MG63 (cell line): ENCODE data around the gene APCDD1L. TPM values are rescaled to one million over a fixed set of nuclear protein-coding genes. Genes with fewer than 3 reads are reported as not detected.

Experiments used
- DNase-seq: peaks from one replicate; pipeline ENCODE4 v3.0.0-alpha.2; 2020
- H3K27me3 ChIP-seq: fragments of 250-450 bp; sonication (Bioruptor Pico); 2 replicates; pipeline ENCODE4 v1.5.1; 2020; ENCODE audit warnings: mild to moderate bottlenecking, moderate library complexity
- H3K36me3 ChIP-seq: fragments of 250-450 bp; sonication (Bioruptor Pico); 2 replicates; pipeline ENCODE4 v1.5.1; 2020; ENCODE audit warnings: mild to moderate bottlenecking, moderate library complexity
- H3K4me3 ChIP-seq: fragments of 250-450 bp; sonication (Bioruptor Pico); 2 replicates; pipeline ENCODE4 v1.5.1; 2020; ENCODE audit warnings: mild to moderate bottlenecking, moderate library complexity
- H3K9me3 ChIP-seq: fragments of 250-450 bp; sonication (Bioruptor Pico); 2 replicates; pipeline ENCODE4 v1.5.1; 2020; ENCODE audit warnings: mild to moderate bottlenecking, moderate library complexity
- total RNA-seq: library from RNA; depleted of rRNA; stranded (reverse); fragments of >200 nt; shearing (Covaris generic); gene quantifications from 2 replicates; pipeline ENCODE4 v1.2.3, GENCODE V29; 2014; ENCODE audit warnings: low replicate concordance

APCDD1L gene
- total RNA-seq, 1 experiment from 2014 or later, result not detected

DNA sequence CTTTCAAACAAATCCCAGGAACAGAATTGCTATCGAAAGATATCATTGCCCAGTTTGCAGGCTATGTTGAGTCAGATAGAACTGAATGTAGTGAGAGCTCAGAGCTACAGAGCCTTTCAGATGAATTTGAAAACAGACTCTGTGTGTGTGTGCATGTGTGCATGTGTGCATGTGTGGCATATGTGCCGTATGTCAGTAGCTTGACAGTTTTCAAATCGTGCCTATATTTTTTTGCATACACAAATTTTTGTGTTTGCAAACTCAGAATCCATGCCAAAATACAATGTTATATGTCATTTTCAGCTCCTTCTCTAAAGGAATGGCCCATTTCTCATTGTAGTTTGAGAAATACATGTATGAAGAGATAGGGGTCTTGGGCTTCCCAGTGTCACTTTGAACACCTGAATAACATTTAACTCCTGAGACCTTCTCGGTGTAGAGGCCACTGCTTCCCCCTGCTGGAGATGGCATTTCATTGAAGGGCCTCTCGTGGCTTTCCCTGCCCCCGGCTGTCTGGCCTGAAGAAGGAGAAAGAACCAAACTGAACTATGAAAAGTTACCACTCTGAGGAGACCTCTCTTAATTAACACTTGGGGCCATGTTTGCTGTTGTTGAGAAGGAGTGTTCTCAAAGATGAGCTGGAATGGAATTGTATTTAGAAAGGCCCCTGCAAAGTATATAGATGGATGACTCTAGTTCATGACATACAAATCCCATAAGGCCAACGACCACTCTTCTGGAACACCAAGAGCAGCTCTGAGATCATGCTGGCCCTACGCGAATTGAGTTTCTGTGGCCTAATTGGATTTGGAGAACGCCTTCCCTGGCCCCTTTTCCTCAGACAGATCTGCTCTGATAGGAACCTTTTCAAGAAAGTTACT is 67.4 kb downstream of the APCDD1L start:
- no peaks in the 10 kb centered on the region for H3K27me3 ChIP-seq
- H3K36me3 ChIP-seq, result peaks cover 65% of the 10 kb centered on the region
- peak; percentile 43 for DNase-seq
- no peak overlapping the region for H3K4me3 ChIP-seq
- H3K9me3 ChIP-seq, result no peaks in the 10 kb centered on the region

DNA sequence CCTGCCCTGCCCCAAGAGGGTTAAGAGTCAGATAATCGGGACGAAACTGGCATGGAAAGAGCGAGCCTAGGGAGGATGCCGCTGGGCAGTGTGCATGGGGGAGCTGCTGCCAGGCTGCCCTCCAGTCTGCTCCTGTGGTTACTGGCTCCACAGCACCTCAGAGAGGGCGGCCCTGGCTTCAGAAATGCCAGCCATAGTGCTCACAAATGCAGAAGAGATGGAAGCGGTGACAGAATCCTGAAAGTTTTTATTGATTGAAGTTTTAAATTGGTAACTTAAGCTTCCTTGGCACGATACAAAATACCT is 68.3 kb downstream of the APCDD1L start:
- Histone ChIP-seq H3K4me3 (no peak overlapping the region), H3K36me3 (peaks cover 59% of the 10 kb centered on the region), H3K9me3 (no peaks in the 10 kb centered on the region), H3K27me3 (no peaks in the 10 kb centered on the region)
- DNase-seq, result no peak

DNA sequence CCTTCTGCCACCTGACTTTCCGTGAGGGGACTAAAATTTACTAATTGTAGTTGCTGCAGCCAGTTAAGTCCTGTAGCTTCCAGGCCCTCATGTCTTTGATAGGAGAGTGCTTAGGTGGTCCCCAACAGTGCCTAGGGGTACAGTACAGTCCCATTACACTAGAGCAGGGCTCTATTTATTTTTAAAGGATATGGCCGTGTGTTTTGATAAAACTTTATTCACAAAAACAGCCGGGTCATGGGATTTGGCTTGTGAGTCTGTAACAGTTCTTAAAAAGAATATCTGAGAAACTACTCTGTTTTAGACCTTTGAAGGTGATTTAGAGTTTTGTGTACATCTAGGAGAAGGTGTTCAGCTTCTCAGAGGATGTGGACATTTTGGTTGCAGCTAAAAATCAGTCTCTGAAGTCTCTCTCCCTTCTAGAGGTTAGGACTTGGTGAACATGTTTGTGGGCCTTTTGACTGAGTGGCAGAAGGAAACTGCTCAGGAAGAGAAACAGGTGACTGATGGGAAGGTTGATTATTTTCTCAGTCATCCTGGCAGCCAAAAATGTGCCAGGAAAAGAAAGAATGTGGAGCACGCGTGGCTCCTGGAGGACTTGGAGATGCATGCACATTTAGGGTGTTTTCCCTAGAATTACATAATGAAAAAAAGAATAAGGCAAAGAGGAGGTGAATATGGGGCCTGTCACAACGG is 68.8 kb downstream of the APCDD1L start:
- Histone ChIP-seq H3K36me3 (peaks cover 58% of the 10 kb centered on the region), H3K4me3 (no peak overlapping the region), H3K27me3 (no peaks in the 10 kb centered on the region), H3K9me3 (no peaks in the 10 kb centered on the region)
- no peak for DNase-seq

DNA sequence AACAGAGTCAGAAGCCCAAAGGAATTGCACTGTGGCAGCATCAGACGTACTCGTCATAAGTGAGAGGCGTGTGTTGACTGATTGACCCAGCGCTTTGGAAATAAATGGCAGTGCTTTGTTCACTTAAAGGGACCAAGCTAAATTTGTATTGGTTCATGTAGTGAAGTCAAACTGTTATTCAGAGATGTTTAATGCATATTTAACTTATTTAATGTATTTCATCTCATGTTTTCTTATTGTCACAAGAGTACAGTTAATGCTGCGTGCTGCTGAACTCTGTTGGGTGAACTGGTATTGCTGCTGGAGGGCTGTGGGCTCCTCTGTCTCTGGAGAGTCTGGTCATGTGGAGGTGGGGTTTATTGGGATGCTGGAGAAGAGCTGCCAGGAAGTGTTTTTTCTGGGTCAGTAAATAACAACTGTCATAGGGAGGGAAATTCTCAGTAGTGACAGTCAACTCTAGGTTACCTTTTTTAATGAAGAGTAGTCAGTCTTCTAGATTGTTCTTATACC is 70.4 kb downstream of the APCDD1L start:
- Histone ChIP-seq H3K4me3 (no peak overlapping the region), H3K27me3 (no peaks in the 10 kb centered on the region), H3K9me3 (no peaks in the 10 kb centered on the region), H3K36me3 (peaks cover 59% of the 10 kb centered on the region)
- no peak for DNase-seq

DNA sequence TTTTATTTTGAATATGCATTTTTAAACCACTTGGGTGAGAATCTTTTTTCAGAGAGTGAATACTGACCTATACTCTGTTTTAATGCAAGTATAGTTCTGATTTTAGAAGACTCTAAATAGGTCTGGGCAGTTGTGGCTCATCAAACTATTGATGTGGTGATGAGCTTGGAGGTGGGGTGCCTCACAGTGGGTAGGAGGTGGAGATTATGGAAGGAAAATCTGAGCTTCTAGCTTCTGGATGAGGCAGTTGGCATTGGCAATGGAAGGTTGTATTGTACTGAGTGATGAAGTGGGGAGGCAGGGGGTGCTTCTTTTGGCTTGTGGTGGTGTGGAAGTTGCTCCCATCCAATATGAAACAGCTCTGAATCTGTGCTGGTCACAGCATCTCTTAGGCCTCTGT is 73.5 kb downstream of the APCDD1L start:
- Histone ChIP-seq H3K36me3 (peaks cover 63% of the 10 kb centered on the region), H3K9me3 (no peaks in the 10 kb centered on the region), H3K27me3 (no peaks in the 10 kb centered on the region), H3K4me3 (no peak overlapping the region)
- DNase-seq, result no peak

DNA sequence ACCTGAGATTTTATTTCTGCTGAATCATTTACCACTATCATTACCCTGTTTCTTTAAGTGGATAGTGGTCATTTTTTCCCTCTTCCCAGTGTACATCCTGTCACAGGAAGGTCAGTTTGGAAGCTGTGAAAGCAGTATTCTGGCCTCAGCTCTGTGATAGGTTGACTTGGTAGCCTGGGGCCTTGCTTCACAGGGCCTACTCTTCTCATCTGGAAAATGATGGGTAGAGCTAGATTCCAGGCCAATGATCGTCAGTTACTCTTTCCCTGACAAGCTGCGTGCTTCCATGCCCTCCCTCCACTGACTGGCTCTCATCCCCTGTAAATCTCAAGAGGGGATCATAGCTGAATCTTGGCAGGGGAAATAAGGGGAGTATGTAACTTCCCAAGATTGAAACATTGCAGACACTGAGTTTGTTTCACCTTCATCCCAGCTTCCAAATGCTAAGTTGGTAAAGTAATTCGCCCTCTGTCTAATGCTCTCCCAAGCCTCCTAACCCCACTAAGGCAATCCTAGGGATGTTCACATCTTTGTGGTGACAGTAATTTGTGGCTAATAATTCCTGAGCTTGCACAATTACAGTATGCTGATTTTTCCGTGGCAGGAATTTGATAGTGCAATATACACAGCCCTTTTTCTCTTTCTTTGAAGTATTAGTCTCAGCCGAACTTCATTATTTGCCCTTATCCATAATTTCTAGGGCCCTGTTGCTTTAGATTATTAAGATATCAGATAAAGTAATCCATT is 75.0 kb downstream of the APCDD1L start:
- H3K36me3 ChIP-seq, result peaks cover 61% of the 10 kb centered on the region
- no peaks in the 10 kb centered on the region for H3K27me3 ChIP-seq
- no peak overlapping the region for H3K4me3 ChIP-seq
- no peak for DNase-seq
- H3K9me3 ChIP-seq, result no peaks in the 10 kb centered on the region

DNA sequence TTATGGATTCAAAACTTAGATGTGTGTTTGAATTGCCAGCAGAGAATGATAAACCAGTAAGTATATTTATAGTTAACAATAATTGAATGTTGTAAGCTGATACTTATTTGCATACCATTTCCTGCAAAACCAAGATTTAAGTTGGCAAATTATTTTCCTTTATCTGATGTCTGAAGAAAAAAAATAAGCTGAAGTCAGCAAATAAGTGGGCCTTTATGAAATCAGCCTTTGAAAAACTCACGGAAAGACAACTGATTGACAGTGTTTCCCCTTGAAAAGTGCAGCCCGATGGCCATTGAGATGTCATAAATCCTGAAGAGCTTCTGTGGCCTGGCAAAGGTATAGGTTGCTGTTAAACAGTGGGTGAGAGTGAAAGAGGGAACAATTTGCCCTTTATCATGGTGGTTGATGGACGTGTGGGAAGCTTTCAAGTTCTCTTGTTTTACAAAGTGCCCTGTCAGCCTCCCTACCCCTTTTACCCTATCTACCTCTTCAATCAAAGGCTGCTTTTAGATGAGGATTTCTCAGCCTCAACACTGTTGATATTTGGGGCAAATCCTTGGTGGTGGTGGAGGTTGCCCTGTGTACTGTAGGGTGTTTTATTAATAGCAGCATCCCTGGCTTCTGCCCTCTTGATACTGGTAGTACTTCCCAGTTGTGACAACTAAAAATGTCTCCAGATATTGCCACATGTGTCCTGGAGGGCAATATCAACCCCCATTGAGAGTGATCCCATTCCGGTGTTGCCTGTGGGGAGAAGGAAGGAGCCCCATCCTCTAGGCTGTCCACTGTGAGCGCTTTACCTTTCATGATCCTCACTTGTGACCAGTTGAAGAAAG is 76.0 kb downstream of the APCDD1L start:
- H3K36me3 ChIP-seq, result peaks cover 58% of the 10 kb centered on the region

DNA sequence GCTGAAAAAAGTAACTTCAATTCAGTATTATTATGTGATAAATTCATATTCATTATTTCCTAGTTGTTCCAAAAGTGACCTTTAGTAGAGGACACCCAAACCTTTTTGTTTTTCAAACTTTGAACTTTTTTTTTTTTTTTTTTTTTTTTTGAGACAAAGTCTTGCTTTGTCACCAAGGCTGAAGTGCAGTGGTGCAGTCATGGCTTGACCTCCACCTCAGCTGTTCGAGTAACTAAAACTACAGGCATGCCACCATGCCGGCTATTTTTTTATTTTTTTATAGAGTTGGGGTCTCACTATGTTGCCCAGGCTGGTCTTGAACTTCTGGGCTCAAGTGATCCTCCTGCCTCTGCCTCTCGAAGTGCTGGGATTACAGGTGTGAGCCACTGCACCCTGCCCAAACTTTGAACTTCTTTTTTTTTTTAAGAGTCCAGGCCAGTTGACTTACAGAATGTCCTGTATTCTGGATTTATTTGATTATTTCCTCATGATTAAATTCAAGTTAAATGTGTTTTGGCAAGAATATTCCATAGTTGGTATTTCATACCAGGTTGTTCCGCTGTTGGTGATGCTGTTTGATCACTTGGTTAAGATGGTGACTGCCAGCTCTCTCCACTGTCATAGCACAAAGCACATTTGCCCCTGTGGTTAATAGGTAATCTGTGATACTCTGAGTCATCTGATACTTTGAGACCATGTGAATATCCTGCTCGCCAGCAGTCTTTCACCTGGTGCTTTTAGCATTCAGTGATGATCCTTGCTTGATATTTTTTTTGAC is 78.1 kb downstream of the APCDD1L start:
- peaks cover 59% of the 10 kb centered on the region for H3K36me3 ChIP-seq
- H3K9me3 ChIP-seq, result no peaks in the 10 kb centered on the region
- H3K27me3 ChIP-seq, result no peaks in the 10 kb centered on the region
- no peak overlapping the region for H3K4me3 ChIP-seq
- DNase-seq, result no peak

More for the DNA sequence above, 76.0 kb downstream of the APCDD1L start:
- Histone ChIP-seq H3K9me3 (no peaks in the 10 kb centered on the region), H3K4me3 (no peak overlapping the region), H3K27me3 (no peaks in the 10 kb centered on the region)
- no peak for DNase-seq

DNA sequence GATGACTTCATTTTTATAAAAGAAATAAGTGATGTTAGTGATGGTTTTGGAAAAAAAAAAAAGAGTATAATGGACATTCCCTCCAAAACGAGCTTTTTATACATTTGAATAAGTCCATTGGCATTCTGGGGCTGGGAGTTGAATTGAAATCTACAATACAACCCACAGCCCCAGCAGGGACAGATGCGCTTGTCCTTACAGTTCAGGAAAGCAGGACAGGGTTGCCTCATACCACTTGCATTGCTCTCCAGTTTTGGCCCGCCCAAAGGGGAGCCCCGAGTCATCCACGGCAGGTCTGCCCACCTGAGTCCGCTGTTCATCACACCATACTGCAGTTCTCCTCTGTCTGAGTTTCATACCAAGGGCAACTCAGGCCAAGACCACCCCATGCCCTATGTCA is 80.0 kb downstream of the APCDD1L start:
- no peaks in the 10 kb centered on the region for H3K27me3 ChIP-seq
- H3K4me3 ChIP-seq, result no peak overlapping the region
- peaks cover 61% of the 10 kb centered on the region for H3K36me3 ChIP-seq
- no peaks in the 10 kb centered on the region for H3K9me3 ChIP-seq
- DNase-seq, result no peak

DNA sequence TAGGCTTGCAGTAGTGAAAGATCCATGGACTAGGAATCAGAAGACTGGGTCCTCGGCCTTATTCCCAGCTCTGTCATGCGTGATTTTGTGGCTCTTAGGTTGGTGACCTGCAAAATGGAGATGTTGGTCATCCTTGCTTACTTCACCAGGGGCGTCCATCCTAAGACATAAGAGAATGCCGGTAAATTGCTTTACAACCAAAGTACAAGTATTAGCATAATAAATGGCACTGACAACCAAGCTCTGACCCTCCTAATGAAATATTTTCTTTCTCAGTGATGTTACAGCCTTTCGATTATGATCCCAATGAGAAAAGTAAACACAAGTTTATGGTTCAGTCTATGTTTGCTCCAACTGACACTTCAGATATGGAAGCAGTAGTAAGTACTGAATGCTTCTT is 80.9 kb downstream of the APCDD1L start:
- no peak overlapping the region for H3K4me3 ChIP-seq
- no peaks in the 10 kb centered on the region for H3K9me3 ChIP-seq
- H3K27me3 ChIP-seq, result no peaks in the 10 kb centered on the region
- H3K36me3 ChIP-seq, result peaks cover 56% of the 10 kb centered on the region
- DNase-seq, result no peak

DNA sequence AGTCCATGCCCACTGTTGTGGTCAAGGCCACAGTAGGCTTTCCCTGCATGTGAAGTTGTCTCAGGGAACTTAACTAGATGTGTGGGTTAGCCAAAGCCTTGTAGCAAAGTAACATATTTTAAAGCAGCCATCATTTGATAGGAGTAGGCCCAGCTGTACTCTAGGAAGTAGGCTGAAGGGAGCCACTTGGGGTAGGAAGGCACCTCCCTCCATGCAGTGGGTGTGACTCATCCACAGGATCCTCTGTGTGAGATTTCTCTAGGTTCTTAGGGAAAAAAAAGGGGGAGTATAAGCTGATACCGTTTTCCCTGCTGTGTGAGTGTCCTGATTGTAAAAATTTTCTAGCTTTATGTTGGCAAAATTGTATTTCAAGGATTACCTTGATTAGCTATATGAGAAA is 81.4 kb downstream of the APCDD1L start:
- Histone ChIP-seq H3K4me3 (no peak overlapping the region), H3K9me3 (no peaks in the 10 kb centered on the region), H3K27me3 (no peaks in the 10 kb centered on the region), H3K36me3 (peaks cover 53% of the 10 kb centered on the region)
- peak; percentile 46 for DNase-seq

DNA sequence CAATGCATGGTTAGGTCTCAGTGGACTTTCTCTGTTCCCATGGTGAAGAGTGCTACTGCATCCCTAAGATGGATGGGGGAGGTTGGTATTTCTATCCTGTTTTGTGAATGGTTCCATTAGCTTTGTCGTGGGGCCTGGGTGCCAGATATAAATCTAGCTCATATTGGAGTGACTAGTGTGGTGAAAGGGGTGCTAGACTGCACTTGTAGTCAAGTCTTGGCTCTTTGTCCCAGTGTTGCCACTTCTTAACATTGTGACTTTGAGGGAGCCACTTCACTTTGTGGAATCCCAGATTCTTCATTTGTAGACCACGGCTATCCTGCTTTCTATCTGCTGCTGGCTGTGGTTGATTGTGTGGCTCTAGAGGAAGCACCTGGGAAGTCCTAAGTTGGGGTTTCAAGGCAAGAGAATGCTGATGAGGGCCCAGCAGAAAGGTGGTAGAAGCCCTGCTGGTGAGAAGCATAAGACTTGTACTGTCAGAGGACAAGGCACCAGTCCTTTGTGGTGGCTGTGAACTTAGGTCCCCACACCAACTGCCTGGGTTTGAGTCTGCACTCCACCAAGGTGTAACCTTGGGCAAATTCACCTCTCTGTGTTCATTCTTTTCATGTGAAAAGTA is 82.1 kb downstream of the APCDD1L start:
- DNase-seq, result no peak
- peaks cover 52% of the 10 kb centered on the region for H3K36me3 ChIP-seq
- no peaks in the 10 kb centered on the region for H3K27me3 ChIP-seq
- H3K9me3 ChIP-seq, result no peaks in the 10 kb centered on the region
- H3K4me3 ChIP-seq, result no peak overlapping the region

DNA sequence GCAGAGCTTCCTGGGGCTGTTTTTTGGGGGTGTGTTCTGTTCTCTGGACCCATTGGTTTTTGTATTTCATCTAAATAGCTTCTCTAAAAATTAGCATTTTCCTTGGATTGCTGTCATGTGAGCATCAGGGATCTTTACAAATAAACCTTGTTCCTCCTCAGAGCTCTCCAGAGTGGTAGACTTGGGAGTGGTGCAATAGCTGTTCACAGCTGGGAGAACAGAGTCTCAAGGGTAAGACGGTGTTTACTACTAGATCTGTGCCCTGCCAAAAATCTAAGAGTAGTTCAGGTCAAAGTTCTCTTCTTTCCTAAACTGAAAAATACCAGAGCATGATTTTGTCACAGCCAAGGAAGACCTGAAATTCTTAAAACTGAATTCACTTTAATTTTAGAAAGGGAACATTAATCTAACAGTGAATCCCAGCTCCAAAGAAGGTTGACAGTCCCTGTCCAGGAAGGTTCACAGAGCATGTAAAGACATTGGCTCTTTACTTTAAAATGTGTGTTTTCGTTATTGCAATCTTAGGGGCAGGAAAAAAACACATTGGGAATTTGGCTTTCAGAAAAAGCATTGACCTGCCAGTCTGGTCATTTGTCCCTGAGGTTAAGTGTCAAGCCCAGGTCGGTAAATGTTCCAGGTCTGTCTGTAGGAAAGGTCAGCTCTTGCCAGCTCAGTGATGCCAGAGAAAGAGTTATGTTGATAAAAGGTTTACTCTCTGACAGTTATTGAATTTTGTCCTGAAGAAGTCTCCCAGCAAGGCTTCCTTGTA is 82.8 kb downstream of the APCDD1L start:
- Histone ChIP-seq H3K27me3 (no peaks in the 10 kb centered on the region), H3K4me3 (no peak overlapping the region), H3K9me3 (no peaks in the 10 kb centered on the region), H3K36me3 (peaks cover 46% of the 10 kb centered on the region)
- no peak for DNase-seq

DNA sequence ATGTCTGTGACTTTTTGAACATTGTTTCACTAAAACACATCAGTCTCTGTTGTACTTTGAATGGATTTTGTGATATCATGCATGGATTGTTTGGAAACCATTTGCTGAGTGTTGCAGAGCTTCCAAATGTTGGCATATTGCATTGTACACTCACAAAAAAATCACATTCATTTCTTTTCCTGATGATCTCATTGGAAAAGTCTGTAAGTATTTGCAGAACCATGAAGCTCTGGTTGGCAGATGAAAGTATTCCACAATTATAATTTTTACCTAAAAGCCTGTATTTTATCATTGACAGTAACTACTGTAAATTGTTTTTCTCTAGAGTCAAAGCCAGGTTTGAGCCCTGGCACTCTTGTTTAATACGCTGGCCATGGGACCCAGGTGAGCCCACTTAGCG is 84.1 kb downstream of the APCDD1L start:
- H3K27me3 ChIP-seq, result no peaks in the 10 kb centered on the region
- H3K4me3 ChIP-seq, result no peak overlapping the region
- H3K36me3 ChIP-seq, result peaks cover 50% of the 10 kb centered on the region
- no peaks in the 10 kb centered on the region for H3K9me3 ChIP-seq
- no peak for DNase-seq

DNA sequence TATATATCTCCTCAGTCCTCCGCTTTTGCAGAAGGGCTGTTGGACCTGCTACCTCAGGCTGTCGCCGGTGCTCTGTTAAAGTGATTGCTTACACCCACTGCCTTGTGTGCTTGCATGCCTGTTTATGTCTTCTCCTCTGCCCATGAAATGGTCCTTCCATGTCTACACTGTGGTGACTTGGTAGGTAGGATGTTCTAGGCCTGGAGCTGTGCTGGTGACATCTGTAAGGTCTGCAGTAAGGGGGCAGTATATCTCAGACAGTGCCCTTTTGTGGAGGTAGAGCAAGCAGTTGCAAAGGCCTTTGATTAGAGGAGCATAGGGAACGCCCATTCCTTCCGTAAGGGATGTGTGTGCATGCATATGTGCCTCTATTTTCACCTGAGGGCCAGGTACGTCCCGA is 85.9 kb downstream of the APCDD1L start:
- no peak for DNase-seq
- no peak overlapping the region for H3K4me3 ChIP-seq
- H3K36me3 ChIP-seq, result peaks cover 52% of the 10 kb centered on the region
- H3K27me3 ChIP-seq, result no peaks in the 10 kb centered on the region
- H3K9me3 ChIP-seq, result no peaks in the 10 kb centered on the region
